Neural progenitor cell (in vitro differentiated cells): ENCODE results near the gene CDK5RAP2. TPM values are rescaled to one million over a fixed set of nuclear protein-coding genes. Genes with fewer than 3 reads are reported as not detected.

Experiments
- DNase-seq: peaks from one replicate; pipeline ENCODE4 v3.0.0-alpha.2; 2016; ENCODE audit warnings: low spot score
- H2AFZ ChIP-seq: fragments of 200-600 bp; sonication (generic); replicated peaks from 2 replicates; pipeline ENCODE4 v1.6.1; 2016; ENCODE audit warnings: antibody characterized with exemption
- H3F3A ChIP-seq: fragments of 200-600 bp; sonication (generic); 2 replicates; pipeline ENCODE4 v1.6.1; 2016; ENCODE audit warnings: antibody characterized with exemption, low read depth
- H3K27ac ChIP-seq: fragments of 200-600 bp; sonication (generic); 2 replicates; pipeline ENCODE4 v1.5.1; 2016; ENCODE audit warnings: mild to moderate bottlenecking
- H3K27me3 ChIP-seq: fragments of 200-600 bp; sonication (generic); 2 replicates; pipeline ENCODE4 v1.6.1; 2016; ENCODE audit warnings: mild to moderate bottlenecking, moderate library complexity
- H3K36me3 ChIP-seq: fragments of 200-600 bp; sonication (generic); 2 replicates; pipeline ENCODE4 v1.5.1; 2016
- H3K4me1 ChIP-seq: fragments of 200-600 bp; sonication (generic); 2 replicates; pipeline ENCODE4 v1.6.1; 2016; ENCODE audit warnings: mixed run types
- H3K4me2 ChIP-seq: fragments of 200-600 bp; sonication (generic); 2 replicates; pipeline ENCODE4 v1.6.1; 2016
- H3K4me3 ChIP-seq: fragments of 200-600 bp; sonication (generic); 2 replicates; pipeline ENCODE4 v1.5.1; 2016
- H3K79me2 ChIP-seq: fragments of 200-600 bp; sonication (generic); 2 replicates; pipeline ENCODE4 v1.6.1; 2016; ENCODE audit warnings: low read depth
- H3K9ac ChIP-seq: fragments of 200-600 bp; sonication (generic); 2 replicates; pipeline ENCODE4 v1.6.1; 2016
- H3K9me3 ChIP-seq: fragments of 200-600 bp; sonication (generic); 2 replicates; pipeline ENCODE4 v1.5.1; 2016; ENCODE audit warnings: low read depth
- H4K20me1 ChIP-seq: fragments of 200-600 bp; sonication (generic); 2 replicates; pipeline ENCODE4 v1.6.1; 2016; ENCODE audit warnings: low read depth
- H3K27ac Mint-ChIP-seq: 3 replicates; pipeline ENCODE4 v1.8.0; 2021; ENCODE audit warnings: mixed read lengths
- H3K27me3 Mint-ChIP-seq: 2 replicates; pipeline ENCODE4 v1.8.0; 2022; ENCODE audit warnings: low read depth, mild to moderate bottlenecking, inconsistent platforms, moderate library complexity, mixed read lengths; ENCODE audit not compliant: insufficient read depth
- H3K36me3 Mint-ChIP-seq: 3 replicates; pipeline ENCODE4 v1.8.0; 2021; ENCODE audit warnings: mixed read lengths
- H3K4me1 Mint-ChIP-seq: 3 replicates; pipeline ENCODE4 v1.8.0; 2021; ENCODE audit warnings: mixed read lengths
- H3K4me3 Mint-ChIP-seq: 3 replicates; pipeline ENCODE4 v1.8.0; 2021; ENCODE audit warnings: mild to moderate bottlenecking, moderate library complexity, mixed read lengths
- H3K9me3 Mint-ChIP-seq: 3 replicates; pipeline ENCODE4 v1.8.0; 2020; ENCODE audit warnings: mixed read lengths
- CTCF ChIP-seq: fragments of 200-600 bp; sonication (generic); IDR thresholded peaks from 2 replicates; pipeline ENCODE4 v1.5.1; 2017; ENCODE audit warnings: antibody characterized with exemption, mild to moderate bottlenecking
- EZH2 ChIP-seq: fragments of 200-600 bp; sonication (generic); IDR thresholded peaks from 2 replicates; pipeline ENCODE4 v1.6.1; 2017; ENCODE audit warnings: antibody characterized with exemption, mild to moderate bottlenecking, moderate library complexity
- EZH2phosphoT487 ChIP-seq: fragments of 200-600 bp; sonication (generic); IDR thresholded peaks from 2 replicates; pipeline ENCODE4 v1.6.1; 2017; ENCODE audit warnings: antibody characterized with exemption
- total RNA-seq: library from RNA; depleted of rRNA; stranded (reverse); fragments of >200 nt; gene quantifications from 2 replicates; pipeline ENCODE4 v1.2.3, GENCODE V29; 2015; ENCODE audit warnings: low replicate concordance

CDK5RAP2 gene
- total RNA-seq, 1 donor from 2014 or later, result 62.5 TPM

GRCh38 chr9:120561709-120562108, 18.3 kb downstream of the CDK5RAP2 start:
- H3K4me2 ChIP-seq, result no peak overlapping the region
- H3K27ac ChIP-seq, result no peak overlapping the region
- Mint-ChIP-seq H3K36me3 (peaks cover 46% of the 10 kb centered on the region), H3K27ac (no peak overlapping the region), H3K4me3 (no peak overlapping the region), H3K27me3 (peaks cover 2% of the 10 kb centered on the region), H3K4me1 (no peaks in the 10 kb centered on the region), H3K9me3 (no peaks in the 10 kb centered on the region)
- TF ChIP-seq CTCF (no peak), EZH2 (no peak), EZH2phosphoT487 (no peak)
- H3K4me1 ChIP-seq, result no peaks in the 10 kb centered on the region
- no peak overlapping the region for H3K4me3 ChIP-seq
- no peak overlapping the region for H2AFZ ChIP-seq
- H3K9ac ChIP-seq, result no peak overlapping the region
- no peaks in the 10 kb centered on the region for H3F3A ChIP-seq
- no peaks in the 10 kb centered on the region for H3K9me3 ChIP-seq
- peaks cover 82% of the 10 kb centered on the region for H3K79me2 ChIP-seq
- no peak for DNase-seq
- H3K36me3 ChIP-seq, result peaks cover 4% of the 10 kb centered on the region
- no peaks in the 10 kb centered on the region for H3K27me3 ChIP-seq
- peaks cover 36% of the 10 kb centered on the region for H4K20me1 ChIP-seq

DNA sequence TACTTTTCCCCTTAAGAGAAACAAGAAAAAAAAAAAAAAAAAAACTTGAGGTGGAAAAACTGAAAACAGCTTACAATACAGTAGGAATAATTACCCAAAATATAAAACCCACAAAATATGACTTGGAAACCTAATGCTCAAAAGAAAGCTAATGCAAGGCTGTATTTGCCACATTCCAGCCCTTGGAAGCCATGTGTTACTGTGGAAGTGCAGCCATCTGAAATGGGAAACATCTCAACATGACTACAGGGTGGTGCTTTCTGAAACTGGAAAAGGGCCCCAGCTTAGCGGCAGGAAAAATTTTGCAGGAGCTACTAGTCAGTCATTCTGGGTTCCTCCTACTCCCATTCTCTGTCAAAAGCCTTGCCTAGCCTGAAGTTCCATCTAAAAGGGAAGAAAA, 20.4 kb downstream of the CDK5RAP2 start:
- DNase-seq, result no peak
- no peaks in the 10 kb centered on the region for H3K9me3 Mint-ChIP-seq
- H3K4me3 ChIP-seq, result no peak overlapping the region
- no peaks in the 10 kb centered on the region for H3K27me3 ChIP-seq
- peaks cover 28% of the 10 kb centered on the region for H4K20me1 ChIP-seq
- no peak overlapping the region for H3K4me3 Mint-ChIP-seq
- H3K4me1 Mint-ChIP-seq, result no peaks in the 10 kb centered on the region
- TF ChIP-seq EZH2 (no peak), CTCF (no peak), EZH2phosphoT487 (no peak)
- no peak overlapping the region for H3K9ac ChIP-seq
- no peak overlapping the region for H3K27ac Mint-ChIP-seq
- H3K36me3 ChIP-seq, result no peaks in the 10 kb centered on the region
- peaks cover 2% of the 10 kb centered on the region for H3K27me3 Mint-ChIP-seq
- H3K27ac ChIP-seq, result no peak overlapping the region
- H3F3A ChIP-seq, result no peaks in the 10 kb centered on the region
- H3K4me1 ChIP-seq, result no peaks in the 10 kb centered on the region
- no peak overlapping the region for H2AFZ ChIP-seq
- H3K9me3 ChIP-seq, result no peaks in the 10 kb centered on the region
- H3K79me2 ChIP-seq, result peaks cover 81% of the 10 kb centered on the region
- peaks cover 39% of the 10 kb centered on the region for H3K36me3 Mint-ChIP-seq
- H3K4me2 ChIP-seq, result no peak overlapping the region

DNA sequence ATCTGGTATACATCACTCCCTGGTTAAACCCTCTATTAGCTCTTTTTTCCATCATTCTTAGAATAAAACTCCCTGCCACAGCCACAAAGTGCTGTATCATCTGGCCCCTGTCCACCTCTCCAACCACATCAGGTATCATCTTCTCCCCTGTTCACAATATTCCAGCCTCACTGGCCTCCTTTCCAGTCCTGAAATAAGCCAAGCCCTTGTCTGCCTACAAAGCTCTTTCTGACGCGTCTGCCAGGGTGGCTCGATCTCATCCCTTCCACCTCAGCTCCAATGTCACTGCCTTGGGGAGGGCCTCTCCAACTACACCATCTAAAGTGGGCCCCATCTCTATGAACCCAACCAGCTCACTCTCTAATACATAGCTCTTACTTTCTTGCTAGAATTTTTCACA, 21.5 kb downstream of the CDK5RAP2 start:
- Histone ChIP-seq H3K27me3 (no peaks in the 10 kb centered on the region), H3K9ac (no peak overlapping the region), H3K4me1 (no peaks in the 10 kb centered on the region), H3K27ac (no peak overlapping the region), H2AFZ (no peak overlapping the region), H3F3A (no peaks in the 10 kb centered on the region), H3K4me2 (no peak overlapping the region), H3K36me3 (peaks cover 4% of the 10 kb centered on the region), H4K20me1 (peaks cover 20% of the 10 kb centered on the region), H3K9me3 (no peaks in the 10 kb centered on the region), H3K79me2 (peaks cover 78% of the 10 kb centered on the region), H3K4me3 (no peak overlapping the region)
- Mint-ChIP-seq H3K36me3 (peaks cover 34% of the 10 kb centered on the region), H3K4me1 (no peaks in the 10 kb centered on the region), H3K27ac (no peak overlapping the region), H3K4me3 (no peak overlapping the region), H3K27me3 (peaks cover 2% of the 10 kb centered on the region), H3K9me3 (no peaks in the 10 kb centered on the region)
- DNase-seq, result no peak
- TF ChIP-seq EZH2 (no peak), CTCF (no peak), EZH2phosphoT487 (no peak)

- Histone ChIP-seq H3K4me2 (no peak overlapping the region), H3K36me3 (peaks cover 4% of the 10 kb centered on the region), H3K9me3 (no peaks in the 10 kb centered on the region), H3K4me1 (no peaks in the 10 kb centered on the region), H4K20me1 (peaks cover 10% of the 10 kb centered on the region), H3K27me3 (no peaks in the 10 kb centered on the region), H3F3A (no peaks in the 10 kb centered on the region), H3K27ac (no peak overlapping the region), H2AFZ (no peak overlapping the region), H3K79me2 (peaks cover 66% of the 10 kb centered on the region), H3K9ac (no peak overlapping the region), H3K4me3 (no peak overlapping the region)
- H3K27me3 Mint-ChIP-seq, result peaks cover 2% of the 10 kb centered on the region
- H3K27ac Mint-ChIP-seq, result no peak overlapping the region
- H3K4me1 Mint-ChIP-seq, result no peaks in the 10 kb centered on the region
- H3K4me3 Mint-ChIP-seq, result no peak overlapping the region
- DNase-seq, result no peak
- TF ChIP-seq EZH2phosphoT487 (no peak), EZH2 (no peak), CTCF (no peak)
- no peaks in the 10 kb centered on the region for H3K9me3 Mint-ChIP-seq
- peaks cover 26% of the 10 kb centered on the region for H3K36me3 Mint-ChIP-seq
Measured at GRCh38 chr9:120557205-120557604, 22.8 kb downstream of the CDK5RAP2 start.
